Chondrocyte (in vitro differentiated cells): ENCODE data around the gene ZSCAN20. TPM values are rescaled to one million over a fixed set of nuclear protein-coding genes. Genes with fewer than 3 reads are reported as not detected.
A peak's percentile ranks its signal among the peaks of the same experiment; 100 is the strongest.

Source experiments
- DNase-seq: peaks from one replicate; pipeline ENCODE4 v3.0.0; 2021; ENCODE audit warnings: mixed read lengths, low spot score
- H3K27ac Mint-ChIP-seq: one replicate; pipeline ENCODE4 v1.8.0; 2021; ENCODE audit warnings: mild to moderate bottlenecking, moderate library complexity, mixed read lengths; ENCODE audit not compliant: unreplicated experiment
- H3K27me3 Mint-ChIP-seq: 2 replicates; pipeline ENCODE4 v1.8.0; 2021; ENCODE audit warnings: low read depth, mixed read lengths
- H3K36me3 Mint-ChIP-seq: 2 replicates; pipeline ENCODE4 v1.8.0; 2021; ENCODE audit warnings: low read depth, mixed read lengths
- H3K4me1 Mint-ChIP-seq: 2 replicates; pipeline ENCODE4 v1.8.0; 2021; ENCODE audit warnings: low read depth, mild to moderate bottlenecking, mixed read lengths
- H3K4me3 Mint-ChIP-seq: one replicate; pipeline ENCODE4 v1.8.0; 2021; ENCODE audit warnings: mild to moderate bottlenecking, moderate library complexity, mixed read lengths; ENCODE audit not compliant: unreplicated experiment
- H3K9me3 Mint-ChIP-seq: 2 replicates; pipeline ENCODE4 v1.8.0; 2021; ENCODE audit warnings: low read depth, mixed read lengths
- CTCF ChIP-seq: fragments of 200-600 bp; sonication (generic); IDR thresholded peaks from 2 replicates; pipeline ENCODE4 v1.5.0; 2021; ENCODE audit warnings: antibody characterized with exemption, mild to moderate bottlenecking, moderate library complexity
- total RNA-seq: library from RNA; stranded (reverse); gene quantifications from 3 replicates; pipeline ENCODE4 v1.2.1, GENCODE V29; 2021

ZSCAN20 gene
- total RNA-seq, 1 donor from 2014 or later: 4.4 TPM

GRCh38 chr1:33468967-33469366, 3.5 kb upstream of the ZSCAN20 start:
- Mint-ChIP-seq H3K4me1 (peaks cover 35% of the 10 kb centered on the region), H3K27ac (peak overlapping the region; percentile 12), H3K9me3 (no peaks in the 10 kb centered on the region), H3K36me3 (no peaks in the 10 kb centered on the region), H3K4me3 (no peak overlapping the region), H3K27me3 (no peaks in the 10 kb centered on the region)
- DNase-seq: no peak
- TF ChIP-seq CTCF: no peak

GRCh38 chr1:33469691-33470090, 2.8 kb upstream of the ZSCAN20 start:
- H3K27me3 Mint-ChIP-seq: no peaks in the 10 kb centered on the region
- H3K9me3 Mint-ChIP-seq: no peaks in the 10 kb centered on the region
- peaks cover 35% of the 10 kb centered on the region for H3K4me1 Mint-ChIP-seq
- H3K27ac Mint-ChIP-seq: no peak overlapping the region
- no peak for TF ChIP-seq CTCF
- H3K36me3 Mint-ChIP-seq: no peaks in the 10 kb centered on the region
- no peak for DNase-seq
- no peak overlapping the region for H3K4me3 Mint-ChIP-seq

- no peak overlapping the region for H3K4me3 Mint-ChIP-seq
- H3K27ac Mint-ChIP-seq: peak overlapping the region; percentile 61
- peak; percentile 91 for TF ChIP-seq CTCF
- H3K4me1 Mint-ChIP-seq: peaks cover 35% of the 10 kb centered on the region
- no peak for DNase-seq
- H3K36me3 Mint-ChIP-seq: no peaks in the 10 kb centered on the region
- no peaks in the 10 kb centered on the region for H3K27me3 Mint-ChIP-seq
- H3K9me3 Mint-ChIP-seq: no peaks in the 10 kb centered on the region
These were observed 1.9 kb upstream of the ZSCAN20 start for GRCh38 chr1:33470495-33471012.

GRCh38 chr1:33471416-33471815, 1.0 kb upstream of the ZSCAN20 start:
- no peaks in the 10 kb centered on the region for H3K9me3 Mint-ChIP-seq
- no peak for DNase-seq
- H3K27me3 Mint-ChIP-seq: no peaks in the 10 kb centered on the region
- H3K4me3 Mint-ChIP-seq: no peak overlapping the region
- peaks cover 35% of the 10 kb centered on the region for H3K4me1 Mint-ChIP-seq
- TF ChIP-seq CTCF: no peak
- H3K27ac Mint-ChIP-seq: no peak overlapping the region
- no peaks in the 10 kb centered on the region for H3K36me3 Mint-ChIP-seq

- H3K4me1 Mint-ChIP-seq: peaks cover 27% of the 10 kb centered on the region
- DNase-seq: no peak
- no peak for TF ChIP-seq CTCF
- H3K36me3 Mint-ChIP-seq: no peaks in the 10 kb centered on the region
- no peak overlapping the region for H3K27ac Mint-ChIP-seq
- H3K27me3 Mint-ChIP-seq: no peaks in the 10 kb centered on the region
- H3K4me3 Mint-ChIP-seq: peak overlapping the region; percentile 88
- no peaks in the 10 kb centered on the region for H3K9me3 Mint-ChIP-seq
These were observed 1.5 kb downstream of the ZSCAN20 start for GRCh38 chr1:33473900-33474299.
